ENCODE measurements around the gene ST14.

DNA sequence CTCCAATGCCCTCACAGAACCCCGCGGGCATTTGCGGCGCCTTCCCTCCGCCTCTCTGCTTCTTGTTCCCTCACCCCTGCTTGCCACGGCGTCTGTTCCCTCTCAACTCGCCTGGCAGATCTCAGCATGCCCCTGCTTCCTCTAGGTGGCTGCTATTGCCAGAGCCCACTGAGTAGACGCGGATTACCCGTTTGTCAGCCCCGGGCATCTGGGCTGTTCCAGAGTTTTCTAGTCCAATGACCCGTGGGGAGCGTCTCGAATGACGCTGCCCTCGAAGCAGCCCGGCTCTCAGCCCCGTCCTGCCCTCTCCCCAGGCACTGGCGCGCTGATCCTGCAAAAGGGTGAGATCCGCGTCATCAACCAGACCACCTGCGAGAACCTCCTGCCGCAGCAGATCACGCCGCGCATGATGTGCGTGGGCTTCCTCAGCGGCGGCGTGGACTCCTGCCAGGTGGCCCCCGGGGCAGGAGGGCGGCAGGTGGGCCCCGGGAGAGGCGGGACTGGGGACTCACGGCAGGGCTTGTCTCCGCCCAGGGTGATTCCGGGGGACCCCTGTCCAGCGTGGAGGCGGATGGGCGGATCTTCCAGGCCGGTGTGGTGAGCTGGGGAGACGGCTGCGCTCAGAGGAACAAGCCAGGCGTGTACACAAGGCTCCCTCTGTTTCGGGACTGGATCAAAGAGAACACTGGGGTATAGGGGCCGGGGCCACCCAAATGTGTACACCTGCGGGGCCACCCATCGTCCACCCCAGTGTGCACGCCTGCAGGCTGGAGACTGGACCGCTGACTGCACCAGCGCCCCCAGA lies 49.7 kb downstream of the ST14 start:
- TF ChIP-seq POLR2AphosphoS5 (IDR thresholded peaks at IDR 0.05; ENCODE audit: borderline replicate concordance, low read depth, low read length) (no peak), EZH2 (IDR thresholded peaks at IDR 0.05) (no peak), FOXP2 (optimal IDR thresholded peaks at IDR 0.05; ENCODE audit: control extremely low read depth, extremely low read length, insufficient read depth) (no peak)

Measured in SK-N-MC (cell line).